GM23338 (cell line): ENCODE results near the gene DUS3L. TPM values are rescaled to one million over a fixed set of nuclear protein-coding genes. Genes with fewer than 3 reads are reported as not detected.
"Not testable (repeated sequence)": the region's sequence is repeated elsewhere in the genome, so short reads cannot be mapped to it uniquely, and the experiment has no call there.

Experiments
- ATAC-seq: fragments of 200-7000 bp; cut with Tn5 transposase; 3 replicates; pipeline ENCODE4 v1.9.1; 2020
- DNase-seq: peaks from one replicate; pipeline ENCODE4 v3.0.0-alpha.2; 2015; ENCODE audit warnings: low spot score
- H2AFZ ChIP-seq: fragments of 200-600 bp; sonication (generic); 2 replicates; pipeline ENCODE4 v1.8.0; 2016; ENCODE audit warnings: antibody characterized with exemption, mild to moderate bottlenecking, moderate library complexity
- H3F3A ChIP-seq: fragments of 200-600 bp; sonication (generic); replicated peaks from 2 replicates; pipeline ENCODE4 v1.8.0; 2017; ENCODE audit warnings: antibody characterized with exemption, mixed run types, low read depth
- H3K27ac ChIP-seq: fragments of 200-600 bp; sonication (generic); 2 replicates; pipeline ENCODE4 v1.6.1; 2016; ENCODE audit warnings: low read depth
- H3K27me3 ChIP-seq: fragments of 200-600 bp; sonication (generic); 2 replicates; pipeline ENCODE4 v1.8.0; 2016; ENCODE audit warnings: mild to moderate bottlenecking, mixed run types, moderate library complexity; ENCODE audit not compliant: insufficient read depth
- H3K36me3 ChIP-seq: fragments of 200-600 bp; sonication (generic); 2 replicates; pipeline ENCODE4 v1.8.0; 2016; ENCODE audit warnings: mild to moderate bottlenecking; ENCODE audit not compliant: insufficient read depth
- H3K4me1 ChIP-seq: fragments of 200-600 bp; sonication (generic); 2 replicates; pipeline ENCODE4 v1.8.0; 2016; ENCODE audit warnings: mild to moderate bottlenecking, moderate library complexity; ENCODE audit not compliant: insufficient read depth
- H3K4me2 ChIP-seq: fragments of 200-600 bp; sonication (generic); 2 replicates; pipeline ENCODE4 v1.7.1; 2017; ENCODE audit warnings: mixed run types
- H3K4me3 ChIP-seq: fragments of 200-600 bp; sonication (generic); 2 replicates; pipeline ENCODE4 v1.6.1; 2016; ENCODE audit warnings: mixed run types
- H3K79me2 ChIP-seq: fragments of 200-600 bp; sonication (generic); replicated peaks from 2 replicates; pipeline ENCODE4 v1.8.0; 2017; ENCODE audit warnings: mild to moderate bottlenecking; ENCODE audit not compliant: insufficient read depth
- H3K9me2 ChIP-seq: fragments of 200-600 bp; sonication (generic); 2 replicates; pipeline ENCODE4 v1.8.0; 2017; ENCODE audit not compliant: insufficient read depth
- H4K20me1 ChIP-seq: fragments of 200-600 bp; sonication (generic); replicated peaks from 2 replicates; pipeline ENCODE4 v1.8.0; 2017; ENCODE audit warnings: mild to moderate bottlenecking; ENCODE audit not compliant: insufficient read depth
- H3K27ac Mint-ChIP-seq: 2 replicates; pipeline ENCODE4 v1.8.0; 2020; ENCODE audit warnings: inconsistent platforms, mild to moderate bottlenecking, moderate library complexity, mixed read lengths
- H3K27me3 Mint-ChIP-seq: 3 replicates; pipeline ENCODE4 v1.8.0; 2022; ENCODE audit warnings: low read depth, mild to moderate bottlenecking, moderate library complexity, mixed read lengths, inconsistent platforms; ENCODE audit not compliant: insufficient read depth, poor library complexity
- H3K36me3 Mint-ChIP-seq: 3 replicates; pipeline ENCODE4 v1.8.0; 2021; ENCODE audit warnings: low read depth, mild to moderate bottlenecking, inconsistent platforms, moderate library complexity, mixed read lengths
- H3K4me1 Mint-ChIP-seq: 3 replicates; pipeline ENCODE4 v1.8.0; 2020; ENCODE audit warnings: mild to moderate bottlenecking, inconsistent platforms, mixed read lengths
- H3K4me3 Mint-ChIP-seq: 3 replicates; pipeline ENCODE4 v1.8.0; 2021; ENCODE audit warnings: moderate library complexity, mild to moderate bottlenecking, inconsistent platforms, mixed read lengths
- H3K9me3 Mint-ChIP-seq: 3 replicates; pipeline ENCODE4 v1.8.0; 2020; ENCODE audit warnings: moderate library complexity, mild to moderate bottlenecking, inconsistent platforms, mixed read lengths
- CREB1 ChIP-seq: fragments of 250-450 bp; sonication (Bioruptor Pico); IDR thresholded peaks from 2 replicates; pipeline ENCODE4 v1.5.0; 2020; ENCODE audit warnings: low read depth, mild to moderate bottlenecking, moderate library complexity
- ETS1 ChIP-seq: IDR thresholded peaks from 2 replicates; pipeline ENCODE4 v1.6.1; 2016; ENCODE audit warnings: antibody characterized with exemption
- EZH2phosphoT487 ChIP-seq: fragments of 200-600 bp; sonication (generic); IDR thresholded peaks from one replicate; pipeline ENCODE4 v1.8.1; 2018; ENCODE audit warnings: antibody characterized with exemption; ENCODE audit not compliant: unreplicated experiment
- JUNB ChIP-seq: IDR thresholded peaks from one replicate; pipeline ENCODE4 v1.6.1; 2016; ENCODE audit warnings: antibody characterized with exemption; ENCODE audit not compliant: unreplicated experiment
- REST ChIP-seq: IDR thresholded peaks from one replicate; pipeline ENCODE4 v1.6.1; 2018; ENCODE audit warnings: antibody characterized with exemption; ENCODE audit not compliant: unreplicated experiment
- ZNF114 ChIP-seq: fragments of 250-450 bp; sonication (Bioruptor Pico); IDR thresholded peaks from 2 replicates; pipeline ENCODE4 v1.5.0; 2020; ENCODE audit warnings: mild to moderate bottlenecking, moderate library complexity
- ZNF331 ChIP-seq: fragments of 250-450 bp; sonication (Bioruptor Pico); IDR thresholded peaks from 2 replicates; pipeline ENCODE4 v1.5.0; 2020; ENCODE audit warnings: low read depth, mild to moderate bottlenecking, moderate library complexity
- ZNF462 ChIP-seq: fragments of 250-450 bp; sonication (Bioruptor Pico); IDR thresholded peaks from 2 replicates; pipeline ENCODE4 v1.5.0; 2020; ENCODE audit warnings: mild to moderate bottlenecking, moderate library complexity
- polyA plus RNA-seq: library from polyadenylated mRNA; unstranded; fragments of >200 nt; fragmentation: Nextera tagmentation; extraction: Ambion mirVana; gene quantifications from 2 replicates; pipeline ENCODE4 v1.2.1, GENCODE V29; 2016
- total RNA-seq: library from RNA; depleted of rRNA; stranded (reverse); fragments of >200 nt; shearing (Covaris generic); gene quantifications from 2 replicates; pipeline ENCODE4 v1.2.3, GENCODE V29; 2014

DUS3L gene
- total and polyA plus RNA-seq, 2 experiments from 2014 or later, result 26.2 to 53.0 TPM

GRCh38 chr19:5782322-5782721, 8.6 kb downstream of the DUS3L start (continued):
- TF ChIP-seq REST, result no peak

- not testable (repeated sequence) for H3K9me2 ChIP-seq, H3K27ac ChIP-seq, H3K4me3 ChIP-seq, H3F3A ChIP-seq, DNase-seq, H3K27me3 Mint-ChIP-seq, H3K4me3 Mint-ChIP-seq, H3K27ac Mint-ChIP-seq, H4K20me1 ChIP-seq, H3K79me2 ChIP-seq, H3K4me1 ChIP-seq, H3K4me2 ChIP-seq, H3K9me3 Mint-ChIP-seq, H3K4me1 Mint-ChIP-seq, ATAC-seq, H3K27me3 ChIP-seq, H2AFZ ChIP-seq, H3K36me3 Mint-ChIP-seq, H3K36me3 ChIP-seq
These were observed 10.0 kb downstream of the DUS3L start for GRCh38 chr19:5780916-5781315.

- H3K4me3 Mint-ChIP-seq, result no peak overlapping the region
- TF ChIP-seq ZNF462 (CRISPR knock-in tag) (no peak), ETS1 (no peak), CREB1 (CRISPR knock-in tag) (no peak), ZNF331 (CRISPR knock-in tag) (no peak), ZNF114 (CRISPR knock-in tag) (no peak), JUNB (no peak), EZH2phosphoT487 (no peak)
These were observed 12.6 kb downstream of the DUS3L start for GRCh38 chr19:5778402-5778801.

More at GRCh38 chr19:5778402-5778801, 12.6 kb downstream of the DUS3L start:
- DNase-seq (no peak), ATAC-seq (no peak)
- Histone ChIP-seq H3K9me2 (no peaks in the 10 kb centered on the region), H2AFZ (no peak overlapping the region), H3K79me2 (no peaks in the 10 kb centered on the region), H3K27me3 (no peaks in the 10 kb centered on the region), H3K36me3 (no peaks in the 10 kb centered on the region), H3F3A (no peaks in the 10 kb centered on the region), H3K4me3 (no peak overlapping the region), H3K4me2 (no peak overlapping the region), H4K20me1 (no peaks in the 10 kb centered on the region), H3K27ac (no peak overlapping the region), H3K4me1 (no peaks in the 10 kb centered on the region)
- H3K36me3 Mint-ChIP-seq, result no peaks in the 10 kb centered on the region
- peaks cover 2% of the 10 kb centered on the region for H3K27me3 Mint-ChIP-seq
- no peaks in the 10 kb centered on the region for H3K4me1 Mint-ChIP-seq
- H3K9me3 Mint-ChIP-seq, result 0 out of 3 replicates have a peak, but pooled peaks cover 3% of the 10 kb centered on the region
- no peak overlapping the region for H3K27ac Mint-ChIP-seq
